K562 (cell line): ENCODE measurements around the gene PDE11A.

ENCODE experiments used
- EP300 ChIP-seq: IDR thresholded peaks from 2 replicates; pipeline ENCODE4 v1.6.1; 2012; ENCODE audit warnings: low read length, improper control_type of control experiment
- KDM1A ChIP-seq, 2 experiments: fragments of 450-650 bp; IDR thresholded peaks; 2 replicates each; pipeline ENCODE4 v1.6.1; 2016; ENCODE audit warnings: mild to moderate bottlenecking in 2 of 2
- NFE2 ChIP-seq: IDR thresholded peaks from 2 replicates; pipeline ENCODE4 v1.6.1; 2014; ENCODE audit warnings: antibody characterized with exemption, low read depth
- POLR2A ChIP-seq: fragments of 450-650 bp; conservative IDR thresholded peaks from 2 replicates; pipeline ENCODE4 v1.6.1; 2016
- TAF1 ChIP-seq: IDR thresholded peaks from 2 replicates; pipeline ENCODE4 v1.6.1; 2011; ENCODE audit warnings: mild to moderate bottlenecking, low read length, moderate library complexity; ENCODE audit not compliant: insufficient read depth, control insufficient read depth, severe bottlenecking; ENCODE audit errors: extremely low read depth
- TEAD4 ChIP-seq, 2 experiments: sonication (generic) in 1 of 2; formaldehyde crosslinking in 1 of 2; IDR thresholded peaks; 2 replicates each; pipeline versions ENCODE4 v1.6.1 to v1.8.0; 2012 to 2022; ENCODE audit warnings: borderline replicate concordance in 1 of 2, inconsistent platforms in 1 of 2, low read length in 1 of 2, mild to moderate bottlenecking in 1 of 2, missing genetic modification reagents in 1 of 2
- THRA ChIP-seq: fragments of 450-650 bp; IDR thresholded peaks from 2 replicates; pipeline ENCODE4 v1.6.1; 2017; ENCODE audit warnings: mild to moderate bottlenecking, moderate library complexity

- TF ChIP-seq TEAD4 (IDR thresholded peaks at IDR 0.05; ENCODE audit: low read length) (no peak), TEAD4 (CRISPR knock-in tag; IDR thresholded peaks at IDR 0.05; ENCODE audit: borderline replicate concordance) (no peak), NFE2 (no peak), POLR2A (no peak), TAF1 (no peak), THRA (no peak), EP300 (no peak), KDM1A (IDR thresholded peaks at IDR 0.05) (no peak)
Observed at GRCh38 chr2:177826897-177827296, 245.7 kb downstream of the PDE11A start.
